ENCODE results near the gene WDR93. TPM values are rescaled to one million over a fixed set of nuclear protein-coding genes. Genes with fewer than 3 reads are reported as not detected.

Gene WDR93
- total RNA-seq, 1 donor from 2014 or later: 0.16 TPM

GRCh38 chr15:89665449-89666181 lies 25.0 kb upstream of the WDR93 start:
- CTCF ChIA-PET: no interaction called here
- ATAC-seq (ENCODE audit: low read depth) (no peak), DNase-seq (no peak)
- Mint-ChIP-seq H3K36me3 (ENCODE audit: low read depth) (no peaks in the 10 kb centered on the region), H3K9me3 (no peaks in the 10 kb centered on the region), H3K4me1 (no peaks in the 10 kb centered on the region), H3K27ac (no peak overlapping the region), H3K27me3 (peaks cover 39% of the 10 kb centered on the region), H3K4me3 (no peak overlapping the region)
- POLR2A ChIA-PET: no interaction called here
- intact Hi-C loops (cut with micrococcal nuclease): no loop called here
- no peak for TF ChIP-seq CTCF (IDR thresholded peaks at IDR 0.05)

GRCh38 chr15:89666184-89666857 lies 24.3 kb upstream of the WDR93 start:
- no peaks in the 10 kb centered on the region for H3K4me1 Mint-ChIP-seq
- no peak for TF ChIP-seq CTCF (IDR thresholded peaks at IDR 0.05)
- CTCF ChIA-PET: no interaction called here
- no peaks in the 10 kb centered on the region for H3K9me3 Mint-ChIP-seq
- H3K27ac Mint-ChIP-seq: no peak overlapping the region
- peaks cover 34% of the 10 kb centered on the region for H3K27me3 Mint-ChIP-seq
- intact Hi-C loops (cut with micrococcal nuclease): no loop called here
- ATAC-seq (ENCODE audit: low read depth) (no peak), DNase-seq (no peak)
- POLR2A ChIA-PET: no interaction called here
- H3K36me3 Mint-ChIP-seq (ENCODE audit: low read depth): no peaks in the 10 kb centered on the region
- H3K4me3 Mint-ChIP-seq: no peak overlapping the region

DNA sequence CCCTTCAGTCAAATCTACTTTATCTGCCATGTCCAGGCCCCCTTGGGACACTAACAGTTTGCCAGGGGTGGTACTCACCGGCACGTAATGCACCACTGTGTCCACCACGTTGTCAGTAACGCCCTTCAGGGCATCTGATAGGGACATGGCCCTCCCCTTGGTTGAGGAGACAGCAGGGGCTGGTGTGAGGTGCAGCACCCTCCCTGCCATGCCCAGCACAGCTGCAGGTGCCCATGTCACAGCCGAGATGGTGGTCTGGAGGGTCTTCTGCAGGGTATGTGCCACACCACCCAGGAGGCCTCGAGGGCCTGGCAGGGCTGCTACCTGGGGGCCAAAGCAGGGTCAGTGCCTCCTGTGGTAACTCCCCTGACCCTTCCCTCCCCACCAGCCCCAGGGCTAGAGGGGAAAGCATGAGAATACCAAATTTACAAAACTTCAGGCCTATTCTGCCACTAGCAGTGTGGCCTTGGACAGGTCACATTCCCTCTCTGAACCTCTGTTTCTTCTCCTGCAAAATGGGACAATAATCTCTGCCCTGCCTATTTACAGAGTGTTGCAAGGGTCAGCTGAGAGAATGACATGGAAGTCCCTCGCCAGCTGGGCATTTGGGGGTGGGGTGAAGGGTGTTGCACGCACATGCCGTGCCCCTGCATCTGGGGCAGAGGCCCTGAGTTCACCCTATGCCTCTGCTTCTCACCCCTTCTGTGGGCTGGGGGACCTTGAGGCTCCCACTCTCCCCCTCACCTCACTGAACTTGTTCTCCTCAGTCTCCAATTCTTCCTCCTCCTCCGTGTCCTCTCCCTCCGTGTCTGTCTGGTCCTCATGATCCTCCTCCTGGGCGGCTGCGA lies 23.5 kb upstream of the WDR93 start:
- intact Hi-C loops (cut with micrococcal nuclease): no loop called here
- no peak overlapping the region for H3K27ac Mint-ChIP-seq
- POLR2A ChIA-PET: no interaction called here
- H3K4me1 Mint-ChIP-seq: no peaks in the 10 kb centered on the region
- no peak for DNase-seq
- no peaks in the 10 kb centered on the region for H3K9me3 Mint-ChIP-seq
- H3K27me3 Mint-ChIP-seq: peaks cover 32% of the 10 kb centered on the region
- CTCF ChIA-PET: no interaction called here
- no peak overlapping the region for H3K4me3 Mint-ChIP-seq
- TF ChIP-seq CTCF (IDR thresholded peaks at IDR 0.05): no peak
- ATAC-seq (ENCODE audit: low read depth): no peak
- no peaks in the 10 kb centered on the region for H3K36me3 Mint-ChIP-seq (ENCODE audit: low read depth)

GRCh38 chr15:89667706-89667960 lies 23.0 kb upstream of the WDR93 start:
- Mint-ChIP-seq H3K36me3 (ENCODE audit: low read depth) (no peaks in the 10 kb centered on the region), H3K27ac (no peak overlapping the region), H3K4me3 (no peak overlapping the region), H3K27me3 (peaks cover 27% of the 10 kb centered on the region), H3K4me1 (no peaks in the 10 kb centered on the region), H3K9me3 (no peaks in the 10 kb centered on the region)
- no peak for TF ChIP-seq CTCF (IDR thresholded peaks at IDR 0.05)
- ATAC-seq (ENCODE audit: low read depth) (no peak), DNase-seq (no peak)
- intact Hi-C loops (cut with micrococcal nuclease): no loop called here
- POLR2A ChIA-PET: no interaction called here
- CTCF ChIA-PET: no interaction called here

DNA sequence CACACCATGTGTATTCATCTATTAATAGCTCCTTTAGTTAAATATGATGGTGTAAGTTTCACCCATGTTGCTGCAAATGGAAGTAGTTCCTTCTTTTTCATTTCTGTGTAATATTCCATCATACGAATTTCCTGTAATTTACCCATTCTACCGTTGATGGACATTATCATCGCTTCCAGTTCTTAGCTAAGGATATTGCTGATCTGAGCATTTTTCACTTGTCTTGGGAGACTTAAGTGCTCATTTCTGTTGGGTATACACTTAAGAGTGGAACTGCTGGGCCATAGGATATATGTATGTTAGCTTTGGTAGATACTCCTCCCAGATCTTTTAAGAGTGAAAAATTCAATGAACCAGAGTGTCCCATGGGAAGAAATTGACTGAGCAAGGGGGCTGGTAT lies 22.4 kb upstream of the WDR93 start:
- no peak for DNase-seq
- Mint-ChIP-seq H3K27me3 (peaks cover 24% of the 10 kb centered on the region), H3K27ac (no peak overlapping the region), H3K4me1 (no peaks in the 10 kb centered on the region), H3K4me3 (no peak overlapping the region), H3K9me3 (no peaks in the 10 kb centered on the region), H3K36me3 (ENCODE audit: low read depth) (no peaks in the 10 kb centered on the region)
- ChIA-PET CTCF (no interaction called here), POLR2A (no interaction called here)
- intact Hi-C loops (cut with micrococcal nuclease): no loop called here
- no peak for TF ChIP-seq CTCF (IDR thresholded peaks at IDR 0.05)
- ATAC-seq (ENCODE audit: low read depth): no peak

Data from activated B cell treated with CpG ODN at 0.5 μM for 24 hours (primary cell).